HEK293T (cell line): ENCODE measurements around the gene RANBP10.

Experiments used
- CTCF ChIA-PET: fragments of 350-600 bp; formaldehyde crosslinking; extraction: SDS; loops from one replicate; lab custom pipeline; 2021; ENCODE audit warnings: antibody characterized with exemption, inconsistent platforms; lab: Yijun Ruan, JAX
- POLR2A ChIA-PET: fragments of 350-600 bp; formaldehyde crosslinking; extraction: SDS; loops from one replicate; lab custom pipeline; 2020; ENCODE audit warnings: antibody characterized with exemption, inconsistent platforms; lab: Yijun Ruan, JAX
- DNase-seq: peaks from one replicate; pipeline ENCODE4 v3.0.0; 2012; ENCODE audit warnings: mixed read lengths; ENCODE audit errors: extremely low spot score
- ARNT ChIP-seq: fragments of 450-650 bp; IDR thresholded peaks from 2 replicates; pipeline ENCODE4 v1.6.1; 2017; ENCODE audit warnings: mild to moderate bottlenecking
- BHLHE40 ChIP-seq: fragments of 450-650 bp; IDR thresholded peaks from 2 replicates; pipeline ENCODE4 v1.6.1; 2016; ENCODE audit warnings: mild to moderate bottlenecking, moderate library complexity, borderline replicate concordance
- CTBP1 ChIP-seq: fragments of 450-650 bp; IDR thresholded peaks from 2 replicates; pipeline ENCODE4 v1.6.1; 2016; ENCODE audit warnings: borderline replicate concordance
- ELF4 ChIP-seq: fragments of 450-650 bp; IDR thresholded peaks from 2 replicates; pipeline ENCODE4 v1.6.1; 2017; ENCODE audit warnings: antibody characterized with exemption
- FOXA1 ChIP-seq: fragments of 450-650 bp; IDR thresholded peaks from 2 replicates; pipeline ENCODE4 v1.6.1; 2016; ENCODE audit warnings: mild to moderate bottlenecking
- FOXK2 ChIP-seq: fragments of 450-650 bp; IDR thresholded peaks from 2 replicates; pipeline ENCODE4 v1.6.1; 2016; ENCODE audit warnings: mild to moderate bottlenecking
- FOXM1 ChIP-seq: fragments of 450-650 bp; IDR thresholded peaks from 2 replicates; pipeline ENCODE4 v1.6.1; 2017; ENCODE audit warnings: mild to moderate bottlenecking, borderline replicate concordance
- HDGF ChIP-seq: fragments of 450-650 bp; IDR thresholded peaks from 2 replicates; pipeline ENCODE4 v1.6.1; 2017; ENCODE audit warnings: antibody characterized with exemption, borderline replicate concordance
- L3MBTL2 ChIP-seq: fragments of 450-650 bp; conservative IDR thresholded peaks from 2 replicates; pipeline ENCODE4 v1.6.1; 2016; ENCODE audit warnings: mild to moderate bottlenecking
- LEF1 ChIP-seq: fragments of 450-650 bp; IDR thresholded peaks from 2 replicates; pipeline ENCODE4 v1.6.1; 2017; ENCODE audit warnings: mild to moderate bottlenecking, borderline replicate concordance
- NFRKB ChIP-seq: fragments of 450-650 bp; IDR thresholded peaks from 2 replicates; pipeline ENCODE4 v1.6.1; 2016; ENCODE audit warnings: mild to moderate bottlenecking, moderate library complexity
- SP1 ChIP-seq: fragments of 450-650 bp; IDR thresholded peaks from 2 replicates; pipeline ENCODE4 v1.6.1; 2017
- SUZ12 ChIP-seq: fragments of 450-650 bp; IDR thresholded peaks from 2 replicates; pipeline ENCODE4 v1.6.1; 2016; ENCODE audit warnings: mild to moderate bottlenecking
- TARDBP ChIP-seq: fragments of 450-650 bp; IDR thresholded peaks from 2 replicates; pipeline ENCODE4 v1.6.1; 2016
- ZNF384 ChIP-seq: fragments of 450-650 bp; IDR thresholded peaks from 2 replicates; pipeline ENCODE4 v1.6.1; 2016
- TF ChIP-seq, protein P1 (sequence below): fragments of 450-650 bp; IDR thresholded peaks from 2 replicates; pipeline ENCODE4 v1.6.1; 2016

The RANBP10 gene

DNA sequence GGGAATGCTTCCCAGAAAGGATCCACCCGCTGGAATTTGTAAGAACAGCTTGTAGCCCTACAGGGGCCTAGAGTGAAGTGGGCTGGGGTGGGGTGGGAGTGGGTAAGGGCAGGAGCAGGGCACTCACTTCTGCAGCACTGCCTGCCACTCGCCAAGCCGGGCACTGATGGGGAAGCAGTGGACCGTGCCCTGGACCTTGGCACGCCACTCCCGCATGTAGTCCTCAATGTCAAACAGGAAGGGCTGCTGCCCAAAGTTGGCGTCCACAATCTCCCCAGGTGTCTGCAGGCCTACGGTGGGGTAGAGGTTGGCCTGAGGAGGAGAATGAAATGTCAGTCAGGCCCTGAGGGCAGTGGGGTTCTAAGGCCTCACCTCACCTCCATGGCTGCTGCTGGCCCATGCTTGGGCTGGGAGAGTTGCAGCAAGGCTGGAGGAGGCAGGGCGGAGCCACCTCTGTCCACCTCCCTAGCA lies 71.6 kb downstream of the RANBP10 start:
- ChIA-PET CTCF (no interaction called here), POLR2A (no interaction called here)
- TF ChIP-seq, protein P1, sequence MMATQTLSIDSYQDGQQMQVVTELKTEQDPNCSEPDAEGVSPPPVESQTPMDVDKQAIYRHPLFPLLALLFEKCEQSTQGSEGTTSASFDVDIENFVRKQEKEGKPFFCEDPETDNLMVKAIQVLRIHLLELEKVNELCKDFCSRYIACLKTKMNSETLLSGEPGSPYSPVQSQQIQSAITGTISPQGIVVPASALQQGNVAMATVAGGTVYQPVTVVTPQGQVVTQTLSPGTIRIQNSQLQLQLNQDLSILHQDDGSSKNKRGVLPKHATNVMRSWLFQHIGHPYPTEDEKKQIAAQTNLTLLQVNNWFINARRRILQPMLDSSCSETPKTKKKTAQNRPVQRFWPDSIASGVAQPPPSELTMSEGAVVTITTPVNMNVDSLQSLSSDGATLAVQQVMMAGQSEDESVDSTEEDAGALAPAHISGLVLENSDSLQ: no peak
- TF ChIP-seq FOXK2 (no peak), SUZ12 (no peak), ZNF384 (no peak)
- no peak for DNase-seq

DNA sequence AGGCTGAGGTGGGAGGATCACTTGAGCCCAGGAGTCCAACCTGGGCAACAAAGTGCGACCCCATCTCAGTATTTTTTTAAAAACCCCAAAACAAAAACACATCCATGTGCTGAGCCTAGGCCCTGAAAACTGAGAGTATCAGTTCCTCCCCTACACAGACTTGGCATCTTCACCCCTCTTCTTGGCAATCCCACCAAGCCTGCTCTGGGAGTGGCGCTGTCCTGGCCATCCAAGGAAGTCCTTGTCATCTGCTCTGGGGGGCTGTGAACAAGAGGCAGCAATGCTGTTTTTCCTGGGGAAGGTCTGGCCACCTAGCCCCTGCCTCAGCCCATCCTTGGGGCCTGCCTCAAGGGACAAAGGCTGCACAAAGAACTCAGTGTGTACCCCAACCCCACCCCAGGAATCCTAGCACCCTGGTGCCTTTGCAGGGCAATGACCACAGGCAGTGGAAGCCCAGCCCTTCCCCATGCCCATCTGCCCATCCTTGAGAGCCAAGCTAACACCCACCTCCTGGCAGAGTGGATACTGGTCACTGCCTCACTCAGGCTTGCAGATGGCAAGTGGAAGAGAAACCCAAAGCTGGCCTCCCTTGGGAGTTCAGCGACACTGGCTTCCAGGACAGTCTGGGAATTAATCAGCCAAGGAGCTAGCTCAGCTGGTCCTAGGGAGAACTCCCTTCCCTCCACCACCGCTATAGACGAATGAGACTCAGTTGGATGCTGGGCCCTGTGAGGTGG lies 72.5 kb downstream of the RANBP10 start:
- no peak for DNase-seq
- POLR2A ChIA-PET: no interaction called here
- TF ChIP-seq ZNF384 (no peak), HDGF (no peak), CTBP1 (no peak), TARDBP (no peak), ELF4 (no peak), BHLHE40 (no peak), SUZ12 (no peak), LEF1 (no peak), FOXK2 (no peak), L3MBTL2 (no peak), SP1 (no peak), ARNT (no peak), NFRKB (no peak), FOXA1 (no peak), FOXM1 (no peak)
- TF ChIP-seq, protein P1: no peak
- CTCF ChIA-PET: no interaction called here

DNA sequence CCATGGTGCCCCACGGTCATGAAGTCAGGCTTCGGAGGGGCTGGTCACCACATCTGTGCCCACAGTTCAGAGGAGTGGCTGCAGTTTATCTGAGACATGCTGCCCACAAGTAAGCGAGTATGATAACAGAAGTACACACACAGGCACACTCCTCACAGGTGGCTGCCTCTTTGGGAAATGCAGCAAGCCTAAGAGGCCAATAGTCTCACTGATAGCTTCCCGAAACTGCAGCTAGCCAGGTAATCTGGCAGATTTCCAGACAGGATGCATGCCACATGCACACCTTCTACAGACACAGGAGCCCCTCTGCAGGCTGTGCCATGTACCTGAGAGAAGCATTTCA lies 74.6 kb downstream of the RANBP10 start:
- TF ChIP-seq SP1: no peak
- TF ChIP-seq LEF1: no peak
- TF ChIP-seq, protein P1: no peak
- no peak for TF ChIP-seq TARDBP
- no peak for TF ChIP-seq FOXK2
- TF ChIP-seq ELF4: no peak
- TF ChIP-seq ZNF384: no peak
- TF ChIP-seq ARNT: no peak
- no peak for TF ChIP-seq HDGF
- no peak for TF ChIP-seq CTBP1
- no peak for TF ChIP-seq NFRKB
- TF ChIP-seq FOXM1: no peak
- TF ChIP-seq L3MBTL2: no peak
- TF ChIP-seq SUZ12: no peak
- no peak for TF ChIP-seq FOXA1
- CTCF ChIA-PET: no interaction called here
- DNase-seq: no peak
- POLR2A ChIA-PET: interaction anchor here (1.0 kb wide), 1 partner anchor 12 kb away, joined by 4 read pairs; the partner anchor contains the start of gene GFOD2

DNA sequence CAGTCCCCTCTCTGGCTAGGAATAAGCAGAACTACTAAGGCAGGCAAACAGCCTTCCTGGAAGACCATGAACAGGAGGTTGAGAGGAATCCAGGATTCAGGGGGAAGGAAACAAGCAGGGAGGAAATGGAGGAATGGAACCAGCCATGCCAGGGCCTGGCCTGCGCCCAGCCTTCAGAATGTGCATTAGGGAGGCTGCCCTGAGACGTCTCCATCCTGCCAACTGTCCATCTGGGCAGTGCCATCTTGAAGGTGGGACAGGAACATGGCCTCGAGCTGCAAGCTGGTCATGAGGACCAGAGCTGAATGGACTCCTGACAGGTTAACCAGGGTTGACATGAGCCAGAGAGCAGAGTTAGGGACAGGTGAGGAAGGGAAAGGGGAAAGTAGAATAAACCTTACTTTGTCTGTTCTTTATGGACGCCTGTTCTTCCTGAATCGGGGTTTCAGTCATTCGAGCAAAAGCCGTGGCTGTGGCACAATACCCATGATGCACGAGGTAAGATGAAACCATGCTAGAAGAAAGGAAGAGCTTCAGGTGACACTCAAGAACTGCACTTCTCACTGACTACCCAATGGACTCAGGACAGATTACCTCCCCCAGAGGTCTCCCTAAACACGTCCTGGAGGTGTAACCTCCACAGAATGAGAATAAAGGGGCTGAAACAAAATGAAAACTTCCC lies 75.1 kb downstream of the RANBP10 start:
- ChIA-PET CTCF (no interaction called here), POLR2A (interaction anchor here (1.0 to 1.8 kb wide), 2 partner anchors 12 kb away, joined by 4 to 7 read pairs; partner anchors contain the start of gene GFOD2)
- TF ChIP-seq FOXA1 (no peak), BHLHE40 (no peak)
- no peak for DNase-seq

DNA sequence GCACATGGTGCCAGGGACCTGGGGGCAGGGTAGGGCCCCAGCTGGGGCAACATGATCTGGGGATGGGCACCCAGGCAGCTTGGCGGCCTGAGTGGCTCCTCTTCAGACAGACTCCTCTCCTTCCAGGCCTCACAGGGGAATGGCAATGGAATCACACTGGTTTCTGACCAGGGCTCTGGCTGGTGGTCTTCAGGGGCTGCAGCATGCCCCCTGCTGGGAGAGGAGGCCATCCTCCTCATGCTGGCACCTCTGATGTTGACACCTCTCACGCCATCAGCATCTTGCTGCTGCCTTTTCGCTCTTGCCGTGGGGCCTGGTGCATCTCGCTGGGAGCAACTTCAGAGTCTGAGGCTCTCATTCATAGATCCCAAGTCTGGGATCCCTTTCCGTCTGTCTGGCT lies 76.0 kb downstream of the RANBP10 start:
- ChIA-PET POLR2A (interaction anchor here (1.8 kb wide), 1 partner anchor 11 kb away, joined by 7 read pairs; the partner anchor contains the start of gene GFOD2), CTCF (no interaction called here)
- TF ChIP-seq TARDBP (no peak), LEF1 (no peak), NFRKB (no peak), ZNF384 (no peak)
- DNase-seq: no peak

DNA sequence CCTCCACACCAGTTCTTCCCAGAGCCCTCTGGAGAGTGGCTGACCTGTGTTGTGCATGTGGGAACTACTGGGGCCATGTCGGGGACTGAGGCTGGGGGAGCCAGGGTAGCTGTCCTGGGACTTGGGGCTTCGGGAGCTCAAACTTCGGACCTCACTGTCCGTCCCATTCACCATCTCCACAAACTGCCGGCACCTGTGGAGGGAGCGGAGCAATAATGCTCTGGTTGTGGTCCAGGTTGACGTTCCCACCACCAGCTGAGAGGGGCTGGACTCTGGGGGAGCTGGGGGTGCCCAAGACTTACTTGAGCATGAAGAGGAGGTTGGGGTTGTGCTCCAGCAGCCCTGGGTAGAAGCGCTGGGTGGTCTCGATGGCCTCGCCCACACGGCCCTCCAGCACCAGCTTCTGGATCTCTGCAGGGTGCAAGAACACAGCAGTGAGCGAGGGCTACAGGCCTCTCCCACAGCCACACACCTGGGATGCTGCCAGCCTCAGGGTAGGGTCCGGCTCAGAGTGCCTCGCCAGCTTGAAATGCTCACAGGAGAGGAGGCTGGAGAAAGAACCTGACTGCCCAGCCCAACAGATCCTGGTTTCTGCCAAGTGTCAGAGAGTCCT lies 76.6 kb downstream of the RANBP10 start:
- ChIA-PET POLR2A (interaction anchor here (1.8 kb wide), 1 partner anchor 11 kb away, joined by 7 read pairs; the partner anchor contains the start of gene GFOD2), CTCF (no interaction called here)
- no peak for DNase-seq
- no peak for TF ChIP-seq TARDBP
